ENCODE data around the gene CEBPA. TPM values are rescaled to one million over a fixed set of nuclear protein-coding genes. Genes with fewer than 3 reads are reported as not detected.

CEBPA gene
- polyA plus RNA-seq, 1 donor (not counting 4 experiments of a cell fraction or from before 2014, with no cell fraction given): 3.6 TPM

DNA sequence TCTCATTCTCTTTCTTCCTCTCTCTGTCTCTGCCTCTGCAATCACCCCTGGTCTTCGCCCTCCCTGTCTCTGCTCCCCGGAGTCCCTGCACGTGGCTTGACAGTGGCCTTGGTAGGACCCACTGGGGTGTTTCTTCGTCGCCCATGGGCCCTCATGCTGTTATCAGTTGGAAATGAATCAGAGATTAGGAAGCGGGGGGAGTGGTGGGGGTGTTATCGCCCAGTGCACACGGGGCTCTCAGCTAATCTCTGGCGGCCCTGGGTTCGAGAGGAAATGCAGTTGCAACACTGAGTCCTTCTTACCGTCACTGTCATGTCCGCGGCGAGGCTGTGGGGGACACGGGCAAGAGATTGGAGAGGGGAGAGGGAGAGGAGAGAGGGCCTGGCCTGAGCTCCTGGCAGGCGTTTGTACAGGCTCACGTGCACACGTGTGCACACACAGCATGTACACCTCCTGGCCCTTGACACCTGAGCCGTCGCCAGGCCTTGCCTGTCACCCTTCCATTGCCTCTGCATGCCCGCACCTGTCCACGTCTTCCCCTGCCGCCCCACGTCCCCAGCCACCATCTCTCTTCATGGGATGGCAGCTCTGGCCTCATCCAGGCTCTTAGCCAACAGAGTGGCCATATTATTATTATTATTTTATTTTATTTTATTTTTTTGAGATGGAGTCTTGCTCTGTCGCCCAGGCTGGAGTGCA is 38.9 kb downstream of the CEBPA start:
- Histone ChIP-seq H3K27ac (ENCODE audit: control insufficient read depth, insufficient read depth, low read length) (no peak overlapping the region), H2AFZ (ENCODE audit: control insufficient read depth, low read length) (no peak overlapping the region), H3K4me3 (ENCODE audit: control insufficient read depth in 2 of 3, extremely low read depth in 1 of 3, insufficient read depth in 2 of 3, low read depth in 1 of 3, low read length in 3 of 3) (no peak overlapping the region), H3K79me2 (ENCODE audit: control insufficient read depth, insufficient read depth, low read length) (no peaks in the 10 kb centered on the region), H3K27me3 (ENCODE audit: control insufficient read depth, extremely low read depth, insufficient read depth, low read length) (no peaks in the 10 kb centered on the region), H3K36me3 (ENCODE audit: control insufficient read depth in 2 of 2, extremely low read depth in 1 of 2, insufficient read depth in 2 of 2, low read length in 2 of 2) (no peaks in the 10 kb centered on the region), H3K4me1 (ENCODE audit: control insufficient read depth, extremely low read depth, insufficient read depth, low read length) (no peaks in the 10 kb centered on the region), H3K9me1 (ENCODE audit: control insufficient read depth, extremely low read depth, insufficient read depth, low read length) (no peaks in the 10 kb centered on the region), H4K20me1 (ENCODE audit: control insufficient read depth, extremely low read depth, insufficient read depth, low read length) (no peaks in the 10 kb centered on the region), H3K4me2 (ENCODE audit: control insufficient read depth, extremely low read depth, insufficient read depth, low read depth, low read length) (no peak overlapping the region), H3K9me3 (ENCODE audit: control insufficient read depth, low read depth, low read length) (no peaks in the 10 kb centered on the region), H3K9ac (ENCODE audit: control insufficient read depth, extremely low read depth, insufficient read depth, low read length) (no peak overlapping the region)
- no peak for FAIRE-seq
- no peak for TF ChIP-seq EZH2 (IDR thresholded peaks at IDR 0.05; ENCODE audit: low read length)
- TF ChIP-seq, protein P1, sequence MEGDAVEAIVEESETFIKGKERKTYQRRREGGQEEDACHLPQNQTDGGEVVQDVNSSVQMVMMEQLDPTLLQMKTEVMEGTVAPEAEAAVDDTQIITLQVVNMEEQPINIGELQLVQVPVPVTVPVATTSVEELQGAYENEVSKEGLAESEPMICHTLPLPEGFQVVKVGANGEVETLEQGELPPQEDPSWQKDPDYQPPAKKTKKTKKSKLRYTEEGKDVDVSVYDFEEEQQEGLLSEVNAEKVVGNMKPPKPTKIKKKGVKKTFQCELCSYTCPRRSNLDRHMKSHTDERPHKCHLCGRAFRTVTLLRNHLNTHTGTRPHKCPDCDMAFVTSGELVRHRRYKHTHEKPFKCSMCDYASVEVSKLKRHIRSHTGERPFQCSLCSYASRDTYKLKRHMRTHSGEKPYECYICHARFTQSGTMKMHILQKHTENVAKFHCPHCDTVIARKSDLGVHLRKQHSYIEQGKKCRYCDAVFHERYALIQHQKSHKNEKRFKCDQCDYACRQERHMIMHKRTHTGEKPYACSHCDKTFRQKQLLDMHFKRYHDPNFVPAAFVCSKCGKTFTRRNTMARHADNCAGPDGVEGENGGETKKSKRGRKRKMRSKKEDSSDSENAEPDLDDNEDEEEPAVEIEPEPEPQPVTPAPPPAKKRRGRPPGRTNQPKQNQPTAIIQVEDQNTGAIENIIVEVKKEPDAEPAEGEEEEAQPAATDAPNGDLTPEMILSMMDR (optimal IDR thresholded peaks at IDR 0.05 in 1 of 3, IDR thresholded peaks at IDR 0.05 in 1 of 3, conservative IDR thresholded peaks at IDR 0.05 in 1 of 3; ENCODE audit: extremely low read depth in 1 of 3, insufficient read depth in 2 of 3, low read length in 3 of 3): no peak
- dilution Hi-C loops (cut with MboI; ENCODE audit: extremely low pct_ligation_motif_present, low sequenced_read_pairs): no loop called here
- DNase-seq (ENCODE audit: low read depth, low spot score): no peak

DNA sequence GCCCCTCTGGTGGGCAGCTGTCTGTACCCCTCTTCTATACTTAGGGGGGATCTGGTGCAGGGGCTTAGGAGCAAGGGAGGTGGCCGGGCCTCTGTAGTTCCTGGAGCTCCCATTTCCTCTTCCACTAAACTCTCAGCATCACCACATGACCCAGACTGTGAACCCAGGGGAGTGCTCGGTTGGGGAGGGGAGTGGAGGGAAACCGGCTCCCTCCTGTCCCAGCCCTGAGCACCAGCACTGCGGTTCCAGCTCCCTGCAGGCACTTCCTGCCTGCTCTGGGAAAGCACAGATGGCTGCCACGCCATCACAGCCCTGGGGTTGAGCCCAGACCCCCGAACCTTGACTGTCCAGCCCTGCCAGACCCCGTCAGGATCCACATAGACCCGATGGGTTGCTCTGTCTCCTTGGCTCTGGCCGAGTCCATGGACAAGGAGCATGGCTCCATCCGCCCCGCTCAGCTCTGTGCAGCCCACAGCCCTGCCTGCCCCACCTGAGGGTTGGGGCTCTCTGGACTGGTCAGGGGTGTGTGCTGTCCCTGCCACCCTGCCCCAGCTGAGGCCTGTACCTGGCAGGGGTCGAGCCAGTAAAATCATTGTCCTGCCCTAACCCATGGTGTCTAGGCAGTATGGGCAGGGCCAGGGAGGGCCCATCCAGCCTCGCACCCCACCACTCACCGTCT is 40.7 kb downstream of the CEBPA start:
- H3K36me3 ChIP-seq (ENCODE audit: control insufficient read depth in 2 of 2, extremely low read depth in 1 of 2, insufficient read depth in 2 of 2, low read length in 2 of 2): no peaks in the 10 kb centered on the region
- no peak for DNase-seq (ENCODE audit: low read depth, low spot score)

More for the DNA sequence above, 40.7 kb downstream of the CEBPA start:
- no peak for TF ChIP-seq EZH2 (IDR thresholded peaks at IDR 0.05; ENCODE audit: low read length)
- TF ChIP-seq, protein P1 (optimal IDR thresholded peaks at IDR 0.05 in 1 of 3, IDR thresholded peaks at IDR 0.05 in 1 of 3, conservative IDR thresholded peaks at IDR 0.05 in 1 of 3; ENCODE audit: extremely low read depth in 1 of 3, insufficient read depth in 2 of 3, low read length in 3 of 3): no peak
- Histone ChIP-seq H3K79me2 (ENCODE audit: control insufficient read depth, insufficient read depth, low read length) (no peaks in the 10 kb centered on the region), H3K4me3 (ENCODE audit: control insufficient read depth in 2 of 3, extremely low read depth in 1 of 3, insufficient read depth in 2 of 3, low read depth in 1 of 3, low read length in 3 of 3) (no peak overlapping the region), H3K4me1 (ENCODE audit: control insufficient read depth, extremely low read depth, insufficient read depth, low read length) (no peaks in the 10 kb centered on the region), H3K9ac (ENCODE audit: control insufficient read depth, extremely low read depth, insufficient read depth, low read length) (no peak overlapping the region), H3K4me2 (ENCODE audit: control insufficient read depth, extremely low read depth, insufficient read depth, low read depth, low read length) (no peak overlapping the region), H3K9me3 (ENCODE audit: control insufficient read depth, low read depth, low read length) (peaks cover 2% of the 10 kb centered on the region), H3K27me3 (ENCODE audit: control insufficient read depth, extremely low read depth, insufficient read depth, low read length) (no peaks in the 10 kb centered on the region), H3K9me1 (ENCODE audit: control insufficient read depth, extremely low read depth, insufficient read depth, low read length) (no peaks in the 10 kb centered on the region), H2AFZ (ENCODE audit: control insufficient read depth, low read length) (no peak overlapping the region), H4K20me1 (ENCODE audit: control insufficient read depth, extremely low read depth, insufficient read depth, low read length) (no peaks in the 10 kb centered on the region), H3K27ac (ENCODE audit: control insufficient read depth, insufficient read depth, low read length) (no peak overlapping the region)
- dilution Hi-C loops (cut with MboI; ENCODE audit: extremely low pct_ligation_motif_present, low sequenced_read_pairs): no loop called here
- FAIRE-seq: no peak
